PC-3 (cell line): ENCODE measurements around the gene DGKE.

Source experiments
- EZH2 ChIP-seq: fragments of 300-600 bp; sonication (generic); IDR thresholded peaks from one replicate; pipeline ENCODE4 v1.6.1; 2017; ENCODE audit warnings: antibody characterized with exemption, mild to moderate bottlenecking, low read length; ENCODE audit not compliant: unreplicated experiment
- TF ChIP-seq, protein P1 (sequence below): fragments of 300-600 bp; sonication (generic); conservative IDR thresholded peaks from 2 replicates; pipeline ENCODE4 v1.5.1; 2017; ENCODE audit warnings: antibody characterized with exemption, low read depth, mild to moderate bottlenecking, low read length

DNA sequence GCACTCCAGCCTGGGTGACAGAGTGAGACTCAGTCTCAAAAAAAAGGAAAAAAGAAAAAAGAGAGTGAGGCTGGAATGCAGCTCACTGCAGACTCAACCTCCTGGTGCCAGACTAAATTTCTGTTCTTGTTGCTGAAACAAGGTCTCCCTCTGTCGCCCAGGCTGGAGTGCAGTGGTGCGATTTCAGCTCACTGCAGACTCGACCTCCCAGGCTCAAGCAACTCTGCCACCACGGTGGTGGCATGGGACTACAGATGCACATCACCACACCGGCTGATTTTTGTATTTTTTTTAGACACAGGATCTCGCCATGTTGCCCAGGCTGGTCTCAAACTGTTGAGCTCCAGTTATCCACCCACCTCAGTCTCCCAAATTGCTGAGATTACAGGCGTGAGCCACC is 45.3 kb downstream of the DGKE start:
- TF ChIP-seq, protein P1, sequence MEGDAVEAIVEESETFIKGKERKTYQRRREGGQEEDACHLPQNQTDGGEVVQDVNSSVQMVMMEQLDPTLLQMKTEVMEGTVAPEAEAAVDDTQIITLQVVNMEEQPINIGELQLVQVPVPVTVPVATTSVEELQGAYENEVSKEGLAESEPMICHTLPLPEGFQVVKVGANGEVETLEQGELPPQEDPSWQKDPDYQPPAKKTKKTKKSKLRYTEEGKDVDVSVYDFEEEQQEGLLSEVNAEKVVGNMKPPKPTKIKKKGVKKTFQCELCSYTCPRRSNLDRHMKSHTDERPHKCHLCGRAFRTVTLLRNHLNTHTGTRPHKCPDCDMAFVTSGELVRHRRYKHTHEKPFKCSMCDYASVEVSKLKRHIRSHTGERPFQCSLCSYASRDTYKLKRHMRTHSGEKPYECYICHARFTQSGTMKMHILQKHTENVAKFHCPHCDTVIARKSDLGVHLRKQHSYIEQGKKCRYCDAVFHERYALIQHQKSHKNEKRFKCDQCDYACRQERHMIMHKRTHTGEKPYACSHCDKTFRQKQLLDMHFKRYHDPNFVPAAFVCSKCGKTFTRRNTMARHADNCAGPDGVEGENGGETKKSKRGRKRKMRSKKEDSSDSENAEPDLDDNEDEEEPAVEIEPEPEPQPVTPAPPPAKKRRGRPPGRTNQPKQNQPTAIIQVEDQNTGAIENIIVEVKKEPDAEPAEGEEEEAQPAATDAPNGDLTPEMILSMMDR = no peak
- no peak for TF ChIP-seq EZH2
